HG03064 (cell line): Measurements from ENCODE around the gene ST8SIA1.
"Not testable (repeated sequence)": the region's sequence is repeated elsewhere in the genome, so short reads cannot be mapped to it uniquely, and the experiment has no call there.

Source experiments
- ATAC-seq: cut with Tn5 transposase; IDR thresholded peaks from one replicate; pipeline ENCODE4 v1.9.1; 2021; ENCODE audit warnings: low read depth; ENCODE audit not compliant: unreplicated experiment

ST8SIA1 gene

GRCh38 chr12:22334410-22335100 is at the start of gene ST8SIA1:
TSS of gene ST8SIA1 (minus strand) at chr12:22334707. CDS start at chr12:22334232, 475 bp downstream.
- ATAC-seq, result no peak

GRCh38 chr12:22380031-22380430 is 45.5 kb upstream of the ST8SIA1 start:
- ATAC-seq, result no peak

GRCh38 chr12:22377731-22378496 is 43.4 kb upstream of the ST8SIA1 start:
- ATAC-seq, result no peak

GRCh38 chr12:22376596-22377150 is 42.2 kb upstream of the ST8SIA1 start:
- ATAC-seq, result not testable (repeated sequence)

GRCh38 chr12:22374508-22374907 is 40.0 kb upstream of the ST8SIA1 start:
- ATAC-seq, result no peak

- ATAC-seq, result no peak
These were observed 37.9 kb upstream of the ST8SIA1 start for GRCh38 chr12:22372277-22372837.

- no peak for ATAC-seq
These were observed 31.7 kb upstream of the ST8SIA1 start for GRCh38 chr12:22366181-22366580.

- ATAC-seq, result no peak
These were observed 27.3 kb upstream of the ST8SIA1 start for GRCh38 chr12:22361785-22362184.

GRCh38 chr12:22360774-22361173 is 26.3 kb upstream of the ST8SIA1 start:
- ATAC-seq, result no peak

GRCh38 chr12:22357531-22357930 is 23.0 kb upstream of the ST8SIA1 start:
- ATAC-seq, result no peak

GRCh38 chr12:22356231-22356630 is 21.7 kb upstream of the ST8SIA1 start:
- no peak for ATAC-seq

GRCh38 chr12:22355011-22355580 is 20.6 kb upstream of the ST8SIA1 start:
- no peak for ATAC-seq

- ATAC-seq, result no peak
These were observed 19.3 kb upstream of the ST8SIA1 start for GRCh38 chr12:22353615-22354325.

- ATAC-seq, result no peak
These were observed 16.4 kb upstream of the ST8SIA1 start for GRCh38 chr12:22350886-22351285.

- no peak for ATAC-seq
These were observed 13.7 kb upstream of the ST8SIA1 start for GRCh38 chr12:22348208-22348607.

GRCh38 chr12:22340143-22340542 is 5.6 kb upstream of the ST8SIA1 start:
- no peak for ATAC-seq

GRCh38 chr12:22339691-22340090 is 5.2 kb upstream of the ST8SIA1 start:
- no peak for ATAC-seq

- ATAC-seq, result no peak
These were observed 1.3 kb upstream of the ST8SIA1 start for GRCh38 chr12:22335794-22336166.

GRCh38 chr12:22333713-22334409 is 646 bp downstream of the ST8SIA1 start:
- no peak for ATAC-seq

- no peak for ATAC-seq
These were observed 1.3 kb downstream of the ST8SIA1 start for GRCh38 chr12:22333186-22333712.
